ENCODE results near the gene SOD3. TPM values are rescaled to one million over a fixed set of nuclear protein-coding genes. Genes with fewer than 3 reads are reported as not detected.

The SOD3 gene
- total RNA-seq, 1 experiment from 2014 or later, result not detected

DNA sequence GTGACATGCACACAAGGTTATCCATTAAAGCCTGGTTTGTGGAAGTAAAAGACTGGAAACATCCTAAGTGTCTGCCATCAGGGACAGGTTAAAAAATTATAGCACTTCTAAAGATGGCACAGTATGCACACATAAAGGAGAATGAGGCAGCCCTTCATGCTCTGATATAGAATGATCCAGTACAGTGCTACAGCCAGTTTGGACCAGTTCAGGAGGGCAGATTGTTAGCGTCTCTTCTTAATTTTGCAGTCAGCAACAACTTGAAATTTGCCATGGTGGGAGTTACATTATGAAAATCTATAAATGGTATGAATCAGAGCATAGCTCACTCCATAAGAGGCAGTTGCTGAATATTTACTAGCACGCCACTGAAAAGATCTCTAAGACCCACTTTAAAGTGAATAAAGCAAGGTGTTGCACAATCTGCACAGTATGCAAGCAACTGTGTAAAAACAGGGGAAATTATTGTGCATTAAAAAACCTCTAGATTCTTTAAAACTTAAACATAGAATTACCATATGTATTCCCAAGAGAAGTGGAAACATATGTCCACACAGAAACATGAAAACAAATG, 20.3 kb upstream of the SOD3 start:
- DNase-seq (ENCODE audit: low read depth), result no peak

DNA sequence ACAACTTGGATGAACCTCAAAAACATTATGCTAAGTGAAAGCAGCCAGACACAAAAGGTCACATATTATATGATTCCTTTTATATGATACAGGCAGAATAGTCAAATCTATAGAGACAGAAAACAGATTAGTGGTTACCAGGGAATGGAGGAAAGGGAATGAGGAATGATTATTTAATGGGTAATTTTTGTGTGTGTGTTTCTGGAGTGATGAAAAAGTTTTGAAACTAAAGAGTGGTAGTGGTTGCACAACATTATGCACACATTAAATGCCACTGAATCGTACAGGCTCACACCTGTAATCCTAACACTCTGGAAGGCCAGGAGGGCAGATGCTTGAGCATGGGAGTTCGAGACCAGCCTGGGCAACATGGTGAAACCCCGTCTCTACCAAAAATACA, 19.6 kb upstream of the SOD3 start:
- DNase-seq (ENCODE audit: low read depth), result no peak

DNA sequence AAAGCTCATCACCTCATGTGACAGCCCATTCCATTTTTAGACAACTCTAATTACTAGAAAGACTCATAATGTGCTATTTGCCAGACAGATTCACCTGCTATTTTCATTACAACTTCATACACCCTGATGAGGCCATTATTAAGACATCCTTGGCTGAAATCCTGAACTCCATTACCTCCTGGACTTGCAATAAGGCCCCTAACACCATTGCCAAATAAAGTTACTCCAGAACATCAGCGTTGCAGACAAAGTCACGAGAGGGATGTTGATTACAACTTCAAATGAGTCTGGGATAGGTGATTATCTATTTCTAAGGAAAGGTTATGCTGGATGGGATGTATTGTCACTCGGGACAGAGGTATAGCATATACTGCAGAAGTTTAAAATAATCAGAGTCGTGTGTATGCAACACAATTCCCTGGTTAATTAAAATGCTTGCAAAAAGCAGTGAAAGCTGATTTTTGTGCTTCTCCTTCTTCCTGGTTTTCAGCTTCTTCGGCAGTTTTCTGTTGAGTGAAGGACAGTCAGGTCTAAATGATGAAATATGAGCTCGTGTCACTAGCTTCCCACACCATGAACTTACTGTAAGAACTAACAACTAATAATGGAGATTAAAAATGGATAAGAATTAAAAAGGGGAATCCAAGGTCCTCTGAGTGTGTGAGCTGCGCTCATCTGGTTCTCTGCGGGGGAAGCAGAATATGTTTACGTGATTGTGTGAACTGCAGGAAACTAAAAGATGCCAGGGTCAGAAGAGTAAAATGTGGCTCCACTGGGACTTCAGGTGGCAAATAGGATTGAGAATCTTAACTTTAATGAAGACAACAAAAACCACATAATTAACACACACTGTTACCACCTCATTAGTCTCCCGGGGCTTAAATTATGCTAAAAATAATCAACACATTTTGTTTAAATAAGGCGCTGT, 17.6 kb upstream of the SOD3 start:
- DNase-seq (ENCODE audit: low read depth), result no peak

DNA sequence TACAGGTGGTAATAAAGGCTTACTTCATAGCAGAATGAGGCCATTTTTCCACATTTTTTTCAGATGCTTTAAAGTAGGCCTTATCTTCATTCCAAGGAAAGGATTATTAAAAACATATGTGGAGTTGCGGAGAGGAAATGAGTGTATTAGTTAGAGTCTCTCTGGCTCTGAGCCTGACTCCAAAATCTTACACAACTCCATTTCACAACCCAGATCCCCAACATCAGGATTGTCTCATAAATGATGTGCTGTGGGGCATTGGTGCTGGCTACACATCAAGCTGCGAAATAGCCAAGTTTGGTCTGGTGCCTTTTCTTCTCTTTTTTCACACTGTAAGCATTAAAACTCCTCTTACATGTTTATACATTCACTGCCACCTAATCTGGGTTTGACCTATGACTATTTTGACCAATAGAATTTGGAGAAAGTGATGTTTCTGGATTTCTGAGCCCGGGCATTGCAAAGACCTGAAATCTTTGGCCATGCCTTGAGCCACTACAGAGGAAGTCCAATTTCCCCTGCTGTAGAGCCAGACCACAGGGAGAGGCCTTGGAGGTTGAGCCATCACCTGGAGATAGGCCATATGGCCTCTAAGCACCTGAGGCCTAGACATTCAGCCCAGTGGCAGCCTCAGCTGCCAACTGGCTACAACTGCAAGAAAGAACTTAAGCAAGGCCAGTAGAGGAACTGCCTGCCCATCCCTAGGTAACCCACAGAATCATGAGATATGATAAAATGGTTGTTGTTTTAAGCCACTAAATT, 16.7 kb upstream of the SOD3 start:
- no peak for DNase-seq (ENCODE audit: low read depth)

DNA sequence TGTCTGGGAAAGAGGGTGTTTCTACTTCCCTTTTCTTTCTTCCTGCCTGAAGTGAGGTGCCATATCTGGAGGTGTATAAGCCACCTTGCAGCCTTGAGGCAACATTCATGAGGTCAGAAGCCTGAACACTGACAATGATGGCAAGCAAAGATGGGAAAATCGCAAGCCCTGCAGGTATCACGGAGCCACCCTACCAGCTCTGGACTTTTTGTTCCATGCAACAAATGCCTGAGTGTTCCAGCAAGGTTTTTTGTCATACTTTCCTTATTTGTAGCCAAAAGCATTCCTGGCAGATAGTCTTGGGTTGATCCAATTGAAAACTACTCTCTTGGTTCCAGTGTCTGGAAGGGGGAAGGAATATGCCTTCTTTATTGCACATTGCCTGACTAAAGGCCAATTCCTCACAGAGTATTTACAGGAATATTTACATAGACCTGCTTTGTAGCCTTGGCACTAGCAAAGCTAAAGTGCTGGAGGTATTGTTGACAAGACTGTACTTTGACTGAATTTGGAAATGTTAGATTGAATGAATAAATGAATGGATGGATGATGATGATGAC, 14.4 kb upstream of the SOD3 start:
- DNase-seq (ENCODE audit: low read depth), result no peak

DNA sequence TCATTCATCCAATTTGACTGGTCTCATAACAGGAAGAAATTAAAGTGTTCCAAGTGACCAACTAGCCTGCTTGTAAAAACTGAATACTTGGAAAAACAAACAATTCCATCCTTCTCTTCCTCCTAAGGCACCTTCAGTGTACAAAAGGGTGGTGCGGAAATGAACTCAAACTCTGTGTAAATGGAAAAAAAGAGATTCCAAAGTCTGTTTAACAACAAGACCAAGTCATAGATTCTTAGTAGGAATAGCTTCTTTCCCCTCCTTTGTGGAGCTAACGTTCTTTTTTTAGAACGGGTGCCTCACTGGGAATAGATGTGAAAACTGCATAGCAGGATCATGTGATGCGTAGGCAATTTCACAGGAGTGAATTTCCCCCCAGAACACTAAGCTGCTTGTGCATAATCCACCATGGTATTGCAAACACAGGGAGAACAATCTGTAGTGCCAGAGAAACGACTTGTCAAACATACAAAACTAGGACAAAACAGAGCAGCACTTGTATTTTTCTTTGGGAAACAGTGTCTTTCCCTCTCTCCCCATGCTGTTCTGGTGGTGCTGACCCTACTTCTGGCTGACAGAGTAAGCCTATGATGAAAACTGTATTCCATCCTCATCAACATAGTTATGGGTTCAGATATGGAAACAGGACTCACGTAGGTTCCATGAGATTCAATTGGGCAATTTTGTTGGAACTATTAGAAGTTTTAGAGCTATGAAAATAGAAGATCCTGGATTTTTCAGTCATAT, 13.2 kb upstream of the SOD3 start:
- DNase-seq (ENCODE audit: low read depth), result no peak

DNA sequence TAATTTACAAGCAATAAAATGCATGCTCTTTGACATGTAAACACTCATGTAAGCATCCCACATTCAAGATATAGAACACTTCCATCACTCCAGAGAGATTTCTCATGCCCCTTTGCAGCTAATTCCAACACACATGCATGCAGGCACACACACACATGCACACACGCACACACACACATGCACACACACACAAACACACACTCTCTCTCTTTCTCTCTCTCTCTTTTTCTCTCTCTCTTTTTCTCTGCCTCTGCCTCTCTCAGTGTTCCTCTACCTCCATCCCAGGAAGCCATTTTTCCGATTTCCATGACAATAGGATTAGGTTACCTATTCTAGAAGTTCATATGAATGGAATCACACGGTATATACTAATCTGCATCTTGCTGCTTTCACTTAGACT, 11.9 kb upstream of the SOD3 start:
- DNase-seq (ENCODE audit: low read depth), result no peak

DNA sequence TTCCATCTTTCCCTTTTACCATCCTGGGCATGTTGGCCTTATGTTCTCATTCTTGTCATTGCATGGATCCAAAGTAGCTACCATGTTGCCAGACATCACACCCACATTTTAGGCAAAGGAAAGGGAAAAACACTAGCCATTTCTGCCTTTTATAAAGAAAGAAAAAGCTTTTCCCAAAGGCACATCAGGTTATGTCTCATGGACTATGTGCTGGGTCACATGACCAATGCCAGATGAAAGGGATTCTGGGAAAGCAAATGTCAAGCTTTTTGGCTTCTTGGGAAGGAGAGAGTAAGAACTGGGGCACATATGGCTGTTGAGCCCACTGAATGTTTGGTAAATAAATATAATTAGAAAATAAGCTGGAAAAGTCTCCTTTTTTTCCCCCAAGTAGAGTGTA, 4.3 kb upstream of the SOD3 start:
- no peak for DNase-seq (ENCODE audit: low read depth)

DNA sequence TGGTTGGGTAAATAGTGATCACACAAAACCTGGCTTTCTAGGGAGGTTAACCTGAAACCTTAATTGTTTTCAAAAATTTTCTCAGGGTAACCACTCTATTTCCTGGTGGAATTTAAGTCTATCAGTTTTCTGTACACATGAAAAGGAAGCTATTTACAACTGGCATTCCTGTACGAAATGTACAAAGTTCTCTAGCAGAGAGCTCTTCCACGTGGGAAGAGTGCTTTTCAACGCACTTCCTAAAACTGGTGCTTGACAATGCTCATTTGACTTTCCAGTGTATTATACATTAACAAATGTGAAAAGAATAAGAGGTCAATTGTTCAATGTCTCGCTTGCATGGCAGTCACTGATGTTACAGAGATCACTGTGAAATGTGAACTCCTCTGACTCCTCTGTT, 2.8 kb upstream of the SOD3 start:
- DNase-seq (ENCODE audit: low read depth), result no peak

DNA sequence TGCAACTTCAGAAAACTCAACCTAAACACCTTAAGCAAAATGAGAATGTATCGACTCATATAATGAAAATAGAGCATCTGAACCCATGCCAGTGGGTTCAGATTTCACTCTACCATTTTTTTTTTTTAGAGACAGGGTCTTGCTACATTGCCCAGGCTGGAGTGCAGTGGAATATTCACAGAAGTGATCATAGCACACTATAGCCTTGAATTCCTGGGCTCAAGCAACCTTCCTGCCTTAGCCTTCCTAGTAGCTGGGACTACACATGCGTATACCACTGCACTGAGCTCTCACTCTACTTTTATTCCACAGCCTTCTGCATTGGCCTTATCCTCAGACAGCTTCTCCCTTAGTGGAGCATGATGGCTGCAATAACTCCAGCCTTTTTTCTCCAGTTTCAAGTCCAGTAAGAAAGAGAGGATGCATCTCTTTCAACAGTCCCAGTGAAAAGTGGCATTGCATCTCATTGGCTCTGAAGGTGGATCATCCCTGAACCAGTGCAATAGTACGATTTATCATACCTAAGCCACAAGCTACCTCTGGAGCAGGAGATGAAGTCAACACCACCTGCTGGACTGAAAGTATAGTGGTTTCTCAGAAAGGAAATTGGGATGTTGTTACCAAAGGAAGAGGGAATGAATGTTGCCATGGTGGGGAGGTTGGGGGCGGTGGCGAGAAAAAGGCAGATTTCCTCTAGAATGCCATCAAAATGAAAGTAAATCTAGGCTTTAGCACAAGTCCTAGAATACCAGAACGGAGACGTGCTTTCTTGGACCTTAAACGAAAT, 2.0 kb upstream of the SOD3 start:
- no peak for DNase-seq (ENCODE audit: low read depth)

DNA sequence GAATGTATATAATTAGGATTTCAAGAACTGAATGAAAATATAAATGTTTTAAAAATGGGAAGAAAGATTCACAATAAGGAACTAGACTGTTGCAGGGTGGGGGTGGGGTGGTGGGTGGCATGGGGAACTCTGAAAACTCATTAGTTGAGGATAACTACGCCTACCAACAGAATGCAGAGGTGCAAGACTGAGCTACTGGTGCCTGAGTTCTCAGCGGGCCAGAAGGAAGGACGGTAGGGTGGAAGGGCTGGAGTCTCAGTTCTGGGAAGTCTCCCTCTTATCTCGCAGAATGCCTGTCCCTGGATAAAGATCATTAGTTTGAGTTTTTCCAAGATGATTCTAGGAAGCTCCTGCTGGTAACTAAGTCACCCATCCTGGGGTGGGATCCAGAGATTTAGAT, 1.3 kb upstream of the SOD3 start:
- DNase-seq (ENCODE audit: low read depth), result no peak

DNA sequence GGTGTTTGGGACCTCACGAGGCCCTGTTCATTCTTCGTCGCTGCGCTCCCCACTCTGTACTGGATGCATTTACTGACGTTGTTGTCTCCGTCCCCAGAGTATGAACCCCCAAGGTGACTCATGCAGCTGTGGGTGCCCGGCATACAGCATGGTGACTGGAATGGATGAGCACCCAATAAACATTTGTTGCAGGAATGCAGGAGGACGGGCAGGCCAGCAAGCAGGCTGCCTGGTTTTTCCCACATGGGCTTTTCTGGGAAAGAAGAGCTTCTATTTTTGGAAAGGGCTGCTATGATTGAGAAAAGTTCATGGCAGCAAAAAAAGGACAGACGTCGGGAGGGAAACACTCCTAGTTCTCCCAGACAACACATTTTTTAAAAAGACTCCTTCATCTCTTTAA, 893 bp upstream of the SOD3 start:
- DNase-seq (ENCODE audit: low read depth), result no peak

DNA sequence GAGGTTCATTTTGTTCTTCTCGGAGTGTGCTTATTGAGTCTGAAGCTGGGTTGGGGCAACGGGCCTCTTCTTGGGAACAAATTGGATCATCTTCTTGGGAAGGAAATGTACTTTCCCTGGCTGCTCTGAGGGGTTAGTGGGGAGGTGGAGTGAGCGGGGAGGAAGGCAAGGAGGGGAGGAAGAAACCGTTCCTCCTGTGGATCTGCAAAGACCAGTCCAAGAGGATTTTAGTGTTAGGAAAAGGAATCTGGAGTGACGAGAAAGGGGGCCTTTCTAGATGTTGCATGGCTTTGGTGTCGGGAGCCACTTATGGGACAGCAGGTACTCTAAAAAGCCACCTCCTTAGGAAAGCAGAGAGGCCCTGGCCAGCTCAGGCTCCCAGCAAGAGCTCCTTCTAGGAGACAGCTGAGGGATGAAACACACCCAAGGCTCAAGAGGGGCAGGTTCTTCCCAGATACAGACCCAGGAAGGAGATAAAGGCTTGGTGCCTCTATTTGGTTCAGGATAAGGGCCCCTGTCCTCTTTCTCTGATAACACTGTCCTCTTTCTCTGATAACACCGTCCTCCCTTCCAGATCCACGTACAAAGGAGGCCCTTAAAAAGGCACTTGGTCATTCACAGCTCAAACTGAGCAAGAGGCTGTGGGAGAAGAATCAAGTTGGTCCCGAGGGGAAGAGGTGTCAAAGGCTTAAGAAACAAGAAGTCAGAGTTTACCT, 451 bp downstream of the SOD3 start:
- no peak for DNase-seq (ENCODE audit: low read depth)

DNA sequence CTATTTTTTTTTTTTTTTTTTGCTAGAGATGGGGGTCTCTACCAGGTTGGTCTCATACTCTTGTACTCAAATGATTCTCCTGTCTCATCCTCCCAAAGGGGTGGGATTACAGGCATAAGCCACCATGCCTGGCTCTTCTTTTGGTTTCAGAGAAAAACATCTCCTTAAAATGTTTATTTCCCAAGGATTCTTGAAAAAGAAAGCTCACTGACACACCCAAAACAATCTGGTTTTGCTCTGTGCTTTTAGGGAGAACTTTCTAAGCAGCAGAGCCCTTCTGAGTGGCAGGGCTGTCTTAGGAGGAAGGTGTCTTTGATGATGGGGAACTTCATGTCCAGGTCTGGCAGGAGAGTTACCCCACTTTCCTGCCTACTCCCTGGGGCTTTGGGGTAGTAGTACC, 1.2 kb downstream of the SOD3 start:
- no peak for DNase-seq (ENCODE audit: low read depth)

DNA sequence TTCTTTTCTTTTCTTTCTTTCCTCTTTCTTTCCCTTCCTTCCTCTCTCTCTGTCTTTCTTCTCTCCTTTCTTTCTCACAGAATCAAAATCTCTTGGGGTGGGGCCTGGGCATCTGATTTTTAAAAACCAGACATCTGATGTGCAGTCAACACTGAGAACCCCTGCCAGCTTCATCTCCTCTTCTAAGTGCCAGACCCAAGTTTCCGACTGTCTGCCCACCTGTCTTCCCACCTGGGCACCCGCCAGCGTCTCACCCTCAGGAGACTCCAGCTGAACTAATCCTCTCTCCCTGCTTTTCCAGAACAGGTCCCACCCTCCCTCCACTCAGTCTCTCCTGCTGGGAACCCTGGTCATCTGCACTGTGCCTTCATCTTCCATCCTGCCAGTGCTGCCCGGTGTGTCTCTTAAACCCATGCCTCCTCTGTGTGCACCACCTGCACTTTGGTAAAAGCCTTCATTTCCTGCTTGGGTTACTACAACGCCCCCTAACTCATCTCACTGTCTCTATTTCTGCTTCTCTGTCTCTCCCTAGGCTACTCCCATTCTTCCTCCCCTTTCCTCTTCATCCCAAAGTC, 2.8 kb downstream of the SOD3 start:
- DNase-seq (ENCODE audit: low read depth), result no peak

DNA sequence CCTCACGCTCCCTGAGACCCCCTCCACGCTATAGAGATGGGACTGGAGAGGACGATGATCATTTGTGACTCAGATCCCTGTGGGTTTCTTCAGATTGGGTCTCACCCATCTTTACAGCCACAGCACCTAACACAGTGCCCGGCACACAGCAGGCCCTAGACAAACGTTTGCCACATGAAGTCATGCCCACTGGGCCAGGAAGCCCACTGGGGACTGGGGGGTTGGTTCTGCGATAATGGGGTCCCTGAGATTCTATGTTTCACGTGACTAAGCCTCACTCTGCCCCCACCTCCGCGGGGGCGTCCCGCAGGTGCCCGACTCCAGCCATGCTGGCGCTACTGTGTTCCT, 3.8 kb downstream of the SOD3 start:
- no peak for DNase-seq (ENCODE audit: low read depth)

DNA sequence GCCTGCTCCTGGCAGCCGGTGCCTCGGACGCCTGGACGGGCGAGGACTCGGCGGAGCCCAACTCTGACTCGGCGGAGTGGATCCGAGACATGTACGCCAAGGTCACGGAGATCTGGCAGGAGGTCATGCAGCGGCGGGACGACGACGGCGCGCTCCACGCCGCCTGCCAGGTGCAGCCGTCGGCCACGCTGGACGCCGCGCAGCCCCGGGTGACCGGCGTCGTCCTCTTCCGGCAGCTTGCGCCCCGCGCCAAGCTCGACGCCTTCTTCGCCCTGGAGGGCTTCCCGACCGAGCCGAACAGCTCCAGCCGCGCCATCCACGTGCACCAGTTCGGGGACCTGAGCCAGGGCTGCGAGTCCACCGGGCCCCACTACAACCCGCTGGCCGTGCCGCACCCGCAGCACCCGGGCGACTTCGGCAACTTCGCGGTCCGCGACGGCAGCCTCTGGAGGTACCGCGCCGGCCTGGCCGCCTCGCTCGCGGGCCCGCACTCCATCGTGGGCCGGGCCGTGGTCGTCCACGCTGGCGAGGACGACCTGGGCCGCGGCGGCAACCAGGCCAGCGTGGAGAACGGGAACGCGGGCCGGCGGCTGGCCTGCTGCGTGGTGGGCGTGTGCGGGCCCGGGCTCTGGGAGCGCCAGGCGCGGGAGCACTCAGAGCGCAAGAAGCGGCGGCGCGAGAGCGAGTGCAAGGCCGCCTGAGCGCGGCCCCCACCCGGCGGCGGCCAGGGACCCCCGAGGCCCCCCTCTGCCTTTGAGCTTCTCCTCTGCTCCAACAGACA, 4.4 kb downstream of the SOD3 start:
- no peak for DNase-seq (ENCODE audit: low read depth)

DNA sequence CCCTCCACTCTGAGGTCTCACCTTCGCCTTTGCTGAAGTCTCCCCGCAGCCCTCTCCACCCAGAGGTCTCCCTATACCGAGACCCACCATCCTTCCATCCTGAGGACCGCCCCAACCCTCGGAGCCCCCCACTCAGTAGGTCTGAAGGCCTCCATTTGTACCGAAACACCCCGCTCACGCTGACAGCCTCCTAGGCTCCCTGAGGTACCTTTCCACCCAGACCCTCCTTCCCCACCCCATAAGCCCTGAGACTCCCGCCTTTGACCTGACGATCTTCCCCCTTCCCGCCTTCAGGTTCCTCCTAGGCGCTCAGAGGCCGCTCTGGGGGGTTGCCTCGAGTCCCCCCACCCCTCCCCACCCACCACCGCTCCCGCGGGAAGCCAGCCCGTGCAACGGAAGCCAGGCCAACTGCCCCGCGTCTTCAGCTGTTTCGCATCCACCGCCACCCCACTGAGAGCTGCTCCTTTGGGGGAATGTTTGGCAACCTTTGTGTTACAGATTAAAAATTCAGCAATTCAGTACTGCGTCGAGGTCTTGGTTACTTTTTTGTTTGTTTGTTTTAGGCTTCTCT, 5.0 kb downstream of the SOD3 start:
- no peak for DNase-seq (ENCODE audit: low read depth)

All from LHCN-M2 (cell line).